SK-N-SH (cell line): ENCODE measurements around the gene KHNYN. TPM values are rescaled to one million over a fixed set of nuclear protein-coding genes. Genes with fewer than 3 reads are reported as not detected.

Source experiments
- CTCF ChIA-PET: fragments of 300-600, 350-600 bp; formaldehyde crosslinking; extraction: SDS; loops from one replicate; lab custom pipeline; 2021; lab: Yijun Ruan, JAX
- POLR2A ChIA-PET: fragments of 350-600 bp; sonication (Branson Sonifier 250); formaldehyde crosslinking; extraction: SDS; loops from one replicate; lab custom pipeline; 2020; ENCODE audit warnings: antibody characterized with exemption, inconsistent platforms; lab: Yijun Ruan, JAX
- DNase-seq: peaks from one replicate; pipeline ENCODE4 v3.0.0; 2012
- H2AFZ ChIP-seq: fragments of 200-600 bp; sonication (generic); 2 replicates; pipeline ENCODE4 v1.8.1; 2016; ENCODE audit warnings: antibody characterized with exemption, mild to moderate bottlenecking, low read depth
- H3F3A ChIP-seq: fragments of 200-600 bp; sonication (generic); replicated peaks from 2 replicates; pipeline ENCODE3; 2016; ENCODE audit warnings: antibody characterized with exemption, mild to moderate bottlenecking; ENCODE audit not compliant: insufficient read depth
- H3K27ac ChIP-seq, 2 experiments: fragments of 200-500 bp in 1 of 2; fragments of 200-600 bp in 1 of 2; sonication (Bioruptor generic) in 1 of 2; sonication (generic), shearing (Covaris generic) in 1 of 2; 2 replicates each; pipeline versions ENCODE4 v1.5.1 to v1.6.1; 2014 to 2016; ENCODE audit warnings: low read depth in 2 of 2, inconsistent platforms in 1 of 2, low read length in 1 of 2, mild to moderate bottlenecking in 1 of 2, mixed read lengths in 1 of 2
- H3K27me3 ChIP-seq: fragments of 200-600 bp; sonication (generic), shearing (Covaris generic); 2 replicates; pipeline ENCODE4 v1.6.1; 2016; ENCODE audit warnings: mixed run types; ENCODE audit not compliant: insufficient read depth
- H3K36me3 ChIP-seq, 2 experiments: fragments of 200-500 bp in 1 of 2; fragments of 200-600 bp in 1 of 2; sonication (Bioruptor generic) in 1 of 2; sonication (generic) in 1 of 2; replicated peaks in 1 of 2; 2 replicates each; pipeline versions ENCODE3 to v1.5.1; 2014 to 2016; ENCODE audit warnings: low read length in 1 of 2, mild to moderate bottlenecking in 1 of 2; ENCODE audit not compliant: insufficient read depth in 2 of 2, control insufficient read depth in 1 of 2
- H3K4me1 ChIP-seq, 2 experiments: fragments of 200-500 bp in 1 of 2; fragments of 200-600 bp in 1 of 2; sonication (Bioruptor generic) in 1 of 2; sonication (generic), shearing (Covaris generic) in 1 of 2; 2 replicates each; pipeline versions ENCODE4 v1.5.1 to v1.6.1; 2014 to 2016; ENCODE audit warnings: low read depth in 1 of 2, low read length in 1 of 2, mixed run types in 1 of 2; ENCODE audit not compliant: insufficient read depth in 2 of 2, control insufficient read depth in 1 of 2
- H3K4me2 ChIP-seq: fragments of 200-600 bp; sonication (generic), shearing (Covaris generic); 2 replicates; pipeline ENCODE4 v1.6.1; 2017; ENCODE audit warnings: mixed run types
- H3K4me3 ChIP-seq, 2 experiments: fragments of 200-500 bp in 1 of 2; fragments of 200-600 bp in 1 of 2; sonication (Bioruptor generic) in 1 of 2; sonication (generic), shearing (Covaris generic) in 1 of 2; 2 replicates each; pipeline versions ENCODE4 v1.5.1 to v1.8.1; 2014 to 2016; ENCODE audit warnings: low read depth in 2 of 2, inconsistent platforms in 1 of 2, low read length in 1 of 2, mild to moderate bottlenecking in 1 of 2, mixed read lengths in 1 of 2, moderate library complexity in 1 of 2
- H3K79me2 ChIP-seq: fragments of 200-600 bp; sonication (generic); 2 replicates; pipeline ENCODE4 v1.8.1; 2017; ENCODE audit warnings: mild to moderate bottlenecking; ENCODE audit not compliant: insufficient read depth
- H3K9ac ChIP-seq: fragments of 200-600 bp; sonication (generic); 2 replicates; pipeline ENCODE4 v1.6.1; 2017; ENCODE audit warnings: mixed run types
- H3K9me2 ChIP-seq: fragments of 200-600 bp; sonication (generic); 2 replicates; pipeline ENCODE4 v1.6.1; 2017; ENCODE audit warnings: mixed run types
- H3K9me3 ChIP-seq: fragments of 200-600 bp; sonication (generic); 2 replicates; pipeline ENCODE4 v1.6.1; 2017; ENCODE audit warnings: mixed run types, mild to moderate bottlenecking, moderate library complexity
- H4K20me1 ChIP-seq: fragments of 200-600 bp; sonication (generic); 2 replicates; pipeline ENCODE4 v1.6.1; 2017; ENCODE audit warnings: mild to moderate bottlenecking, mixed run types; ENCODE audit not compliant: insufficient read depth
- CHD2 ChIP-seq: fragments of 150-350 bp; IDR thresholded peaks from 2 replicates; pipeline ENCODE4 v1.6.1; 2018; ENCODE audit warnings: low read length; ENCODE audit not compliant: partially characterized antibody
- EZH2phosphoT487 ChIP-seq: fragments of 200-600 bp; sonication (generic); IDR thresholded peaks from 2 replicates; pipeline ENCODE4 v1.6.1; 2017; ENCODE audit warnings: low read depth, mixed run types, mild to moderate bottlenecking, antibody characterized with exemption, moderate library complexity, borderline replicate concordance
- FOSL2 ChIP-seq: IDR thresholded peaks from 2 replicates; pipeline ENCODE4 v1.4.0; 2012; ENCODE audit warnings: low read depth, mild to moderate bottlenecking, moderate library complexity, borderline replicate concordance
- FOXJ3 ChIP-seq: sonication (generic); formaldehyde crosslinking; IDR thresholded peaks from 2 replicates; pipeline ENCODE4 v1.5.1; 2020; ENCODE audit warnings: mild to moderate bottlenecking, missing genetic modification reagents
- FOXM1 ChIP-seq: IDR thresholded peaks from 2 replicates; pipeline ENCODE4 v1.4.0; 2012; ENCODE audit warnings: low read depth, mild to moderate bottlenecking
- GATA2 ChIP-seq: sonication (generic); formaldehyde crosslinking; IDR thresholded peaks from 2 replicates; pipeline ENCODE4 v1.5.0; 2020; ENCODE audit warnings: mild to moderate bottlenecking, missing genetic modification reagents
- MEF2A ChIP-seq: IDR thresholded peaks from 2 replicates; pipeline ENCODE4 v1.4.0; 2012; ENCODE audit warnings: low read depth, borderline replicate concordance
- NFIC ChIP-seq: IDR thresholded peaks from 2 replicates; pipeline ENCODE4 v1.4.0; 2012; ENCODE audit warnings: borderline replicate concordance
- NRF1 ChIP-seq: IDR thresholded peaks from 2 replicates; pipeline ENCODE4 v1.6.1; 2012; ENCODE audit warnings: low read depth, mild to moderate bottlenecking, low read length
- RAD21 ChIP-seq: IDR thresholded peaks from 2 replicates; pipeline ENCODE4 v1.6.1; 2012; ENCODE audit warnings: mild to moderate bottlenecking, low read length
- RFX5 ChIP-seq: IDR thresholded peaks from 2 replicates; pipeline ENCODE4 v1.6.1; 2012; ENCODE audit warnings: mild to moderate bottlenecking, improper control_type of control experiment, low read length
- SIN3A ChIP-seq: IDR thresholded peaks from 2 replicates; pipeline ENCODE4 v1.6.1; 2012; ENCODE audit warnings: low read depth, mild to moderate bottlenecking, low read length, moderate library complexity, borderline replicate concordance
- TCF12 ChIP-seq: IDR thresholded peaks from 2 replicates; pipeline ENCODE4 v1.4.0; 2012
- YY1 ChIP-seq: IDR thresholded peaks from 2 replicates; pipeline ENCODE4 v1.4.0; 2012; ENCODE audit warnings: low read depth, mild to moderate bottlenecking
- WGBS: methylation state at CpG from one replicate; pipeline ENCODE4 v1.1.6; 2017; ENCODE audit warnings: low lambda C conversion rate; 5-methylcytosine and 5-hydroxymethylcytosine counted together
- polyA plus RNA-seq, 3 experiments: library from polyadenylated mRNA; depleted of rRNA; stranded (reverse); fragments of >200 nt; gene quantifications; 2 replicates each; pipeline ENCODE4 v1.2.3, GENCODE V29; 2012
- TF ChIP-seq, protein P1 (sequence below): IDR thresholded peaks from 2 replicates; pipeline ENCODE4 v1.4.0; 2012; ENCODE audit warnings: low read depth, borderline replicate concordance
- TF ChIP-seq, protein P2 (sequence below): fragments of 150-350 bp; IDR thresholded peaks from 2 replicates; pipeline ENCODE4 v1.6.1; 2017; ENCODE audit warnings: antibody characterized with exemption, low read length, low read depth, borderline replicate concordance
- TF ChIP-seq, protein P3 (sequence below): IDR thresholded peaks from 2 replicates; pipeline ENCODE4; 2012
- TF ChIP-seq, protein P4 (sequence below): IDR thresholded peaks from 2 replicates; pipeline ENCODE4 v1.4.0; 2012; ENCODE audit warnings: low read depth

KHNYN gene
- polyA plus RNA-seq, 1 of the 3 experiments (the other 2 are of a cell fraction) = 18.3 TPM

DNA sequence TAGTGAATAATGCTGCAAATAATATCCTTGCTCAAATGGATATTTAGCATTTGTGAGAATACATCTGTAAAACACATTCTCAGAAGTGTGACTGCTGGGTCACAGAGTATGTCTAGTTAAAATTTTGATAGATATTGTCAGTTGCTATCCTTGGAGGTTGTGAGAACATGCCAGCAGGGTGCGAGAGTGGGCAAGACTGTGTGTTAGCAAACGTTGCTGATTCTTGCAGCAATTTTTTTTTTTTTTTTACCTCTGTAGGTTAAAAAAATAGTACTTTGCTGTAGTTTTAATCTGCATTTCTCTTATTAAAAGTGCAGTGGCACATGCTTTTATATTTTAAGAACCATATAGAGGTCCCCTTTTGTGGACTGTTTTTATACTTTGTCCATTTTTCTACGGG is 35.5 kb upstream of the KHNYN start (continued):
- TF ChIP-seq, protein P1, sequence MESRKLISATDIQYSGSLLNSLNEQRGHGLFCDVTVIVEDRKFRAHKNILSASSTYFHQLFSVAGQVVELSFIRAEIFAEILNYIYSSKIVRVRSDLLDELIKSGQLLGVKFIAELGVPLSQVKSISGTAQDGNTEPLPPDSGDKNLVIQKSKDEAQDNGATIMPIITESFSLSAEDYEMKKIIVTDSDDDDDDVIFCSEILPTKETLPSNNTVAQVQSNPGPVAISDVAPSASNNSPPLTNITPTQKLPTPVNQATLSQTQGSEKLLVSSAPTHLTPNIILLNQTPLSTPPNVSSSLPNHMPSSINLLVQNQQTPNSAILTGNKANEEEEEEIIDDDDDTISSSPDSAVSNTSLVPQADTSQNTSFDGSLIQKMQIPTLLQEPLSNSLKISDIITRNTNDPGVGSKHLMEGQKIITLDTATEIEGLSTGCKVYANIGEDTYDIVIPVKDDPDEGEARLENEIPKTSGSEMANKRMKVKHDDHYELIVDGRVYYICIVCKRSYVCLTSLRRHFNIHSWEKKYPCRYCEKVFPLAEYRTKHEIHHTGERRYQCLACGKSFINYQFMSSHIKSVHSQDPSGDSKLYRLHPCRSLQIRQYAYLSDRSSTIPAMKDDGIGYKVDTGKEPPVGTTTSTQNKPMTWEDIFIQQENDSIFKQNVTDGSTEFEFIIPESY = no peak
- TF ChIP-seq, protein P2, sequence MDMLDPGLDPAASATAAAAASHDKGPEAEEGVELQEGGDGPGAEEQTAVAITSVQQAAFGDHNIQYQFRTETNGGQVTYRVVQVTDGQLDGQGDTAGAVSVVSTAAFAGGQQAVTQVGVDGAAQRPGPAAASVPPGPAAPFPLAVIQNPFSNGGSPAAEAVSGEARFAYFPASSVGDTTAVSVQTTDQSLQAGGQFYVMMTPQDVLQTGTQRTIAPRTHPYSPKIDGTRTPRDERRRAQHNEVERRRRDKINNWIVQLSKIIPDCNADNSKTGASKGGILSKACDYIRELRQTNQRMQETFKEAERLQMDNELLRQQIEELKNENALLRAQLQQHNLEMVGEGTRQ = no peak
- no peak for TF ChIP-seq FOXM1
- TF ChIP-seq, protein P3, sequence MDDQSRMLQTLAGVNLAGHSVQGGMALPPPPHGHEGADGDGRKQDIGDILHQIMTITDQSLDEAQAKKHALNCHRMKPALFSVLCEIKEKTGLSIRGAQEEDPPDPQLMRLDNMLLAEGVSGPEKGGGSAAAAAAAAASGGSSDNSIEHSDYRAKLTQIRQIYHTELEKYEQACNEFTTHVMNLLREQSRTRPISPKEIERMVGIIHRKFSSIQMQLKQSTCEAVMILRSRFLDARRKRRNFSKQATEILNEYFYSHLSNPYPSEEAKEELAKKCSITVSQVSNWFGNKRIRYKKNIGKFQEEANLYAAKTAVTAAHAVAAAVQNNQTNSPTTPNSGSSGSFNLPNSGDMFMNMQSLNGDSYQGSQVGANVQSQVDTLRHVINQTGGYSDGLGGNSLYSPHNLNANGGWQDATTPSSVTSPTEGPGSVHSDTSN = no peak
- TF ChIP-seq CHD2 = no peak
- TF ChIP-seq YY1 = no peak

DNA sequence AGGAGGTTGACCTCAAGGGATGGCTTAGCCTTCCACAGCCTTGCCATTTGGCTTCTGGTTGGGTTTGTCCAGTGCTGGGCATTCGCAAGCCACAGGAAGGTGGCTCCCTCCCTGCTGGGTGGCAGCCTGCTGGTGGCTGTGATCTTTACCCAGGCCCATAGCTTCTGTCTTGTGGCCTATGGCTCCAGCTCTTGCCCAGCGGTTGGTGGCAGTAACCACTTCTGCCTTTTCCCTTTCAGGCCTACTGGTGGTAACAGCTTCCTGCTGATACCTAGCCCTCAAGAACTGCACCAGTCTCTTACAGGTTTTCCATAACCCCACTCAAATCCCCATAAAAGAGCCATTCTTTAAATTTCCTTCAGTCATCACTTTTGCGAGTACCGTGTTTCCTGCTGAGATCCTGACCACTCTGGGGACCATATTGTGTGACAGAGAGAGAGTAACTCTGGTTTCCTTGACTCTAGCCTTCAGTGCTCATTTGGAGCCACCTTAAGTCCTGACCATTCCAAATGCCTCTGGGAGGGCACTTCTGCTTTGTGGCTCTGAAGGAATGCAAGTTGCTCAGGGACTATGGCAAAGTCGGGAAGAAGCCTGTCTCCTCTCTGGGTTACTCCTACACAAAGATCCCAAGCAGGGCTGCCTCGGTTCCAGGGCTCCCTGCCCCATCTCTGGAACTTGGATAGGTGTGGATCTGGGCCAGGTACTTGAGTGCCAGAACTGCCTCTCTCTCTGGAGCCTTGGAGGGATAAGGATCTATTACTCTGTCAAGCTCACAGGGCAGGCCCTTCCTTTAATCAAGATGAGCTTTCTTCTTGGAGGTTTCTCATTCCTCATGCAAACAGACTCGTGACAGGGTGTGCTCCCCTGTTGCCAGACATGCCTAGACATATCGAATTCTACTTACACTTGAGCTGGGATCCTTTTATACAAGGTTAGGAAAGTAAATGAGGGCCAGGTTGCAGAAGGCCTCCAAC is 33.9 kb upstream of the KHNYN start:
- no peaks in the 10 kb centered on the region for H3K9me3 ChIP-seq
- H3K9me2 ChIP-seq = no peaks in the 10 kb centered on the region
- no peak for DNase-seq
- H3K79me2 ChIP-seq = no peaks in the 10 kb centered on the region
- 66% methylated on average over 7 of the region's 8 CpGs for WGBS
- no peak overlapping the region for H3K27ac ChIP-seq
- H3K4me3 ChIP-seq = no peak overlapping the region
- no peaks in the 10 kb centered on the region for H4K20me1 ChIP-seq
- POLR2A ChIA-PET = no interaction called here
- H3K27me3 ChIP-seq = no peaks in the 10 kb centered on the region
- no peak overlapping the region for H3K4me2 ChIP-seq
- H3K36me3 ChIP-seq = no peaks in the 10 kb centered on the region
- CTCF ChIA-PET = interaction anchor here (0.8 to 3.1 kb wide), 4 partner anchors 30 to 62 kb away, joined by 3 to 16 read pairs (median 5); partner anchors contain the start of gene ADCY4
- H3K9ac ChIP-seq = no peak overlapping the region
- H2AFZ ChIP-seq = no peak overlapping the region
- peaks cover 0 to 22% of the 10 kb centered on the region in 2 experiments; a peak in 2 of 4 replicates for H3K4me1 ChIP-seq
- TF ChIP-seq EZH2phosphoT487 (no peak), FOSL2 (no peak), MEF2A (no peak), FOXJ3 (no peak), RAD21 (no peak), NFIC (no peak), GATA2 (CRISPR knock-in tag) (no peak), NRF1 (no peak), TCF12 (no peak), RFX5 (no peak), SIN3A (no peak)
- TF ChIP-seq, protein P3 = no peak
- TF ChIP-seq, protein P4, sequence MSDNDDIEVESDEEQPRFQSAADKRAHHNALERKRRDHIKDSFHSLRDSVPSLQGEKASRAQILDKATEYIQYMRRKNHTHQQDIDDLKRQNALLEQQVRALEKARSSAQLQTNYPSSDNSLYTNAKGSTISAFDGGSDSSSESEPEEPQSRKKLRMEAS = no peak
- TF ChIP-seq, all 33 proteins: peak for 0
- peaks cover 15% of the 10 kb centered on the region for H3F3A ChIP-seq
